ENCODE data around the gene AQP2.

DNA sequence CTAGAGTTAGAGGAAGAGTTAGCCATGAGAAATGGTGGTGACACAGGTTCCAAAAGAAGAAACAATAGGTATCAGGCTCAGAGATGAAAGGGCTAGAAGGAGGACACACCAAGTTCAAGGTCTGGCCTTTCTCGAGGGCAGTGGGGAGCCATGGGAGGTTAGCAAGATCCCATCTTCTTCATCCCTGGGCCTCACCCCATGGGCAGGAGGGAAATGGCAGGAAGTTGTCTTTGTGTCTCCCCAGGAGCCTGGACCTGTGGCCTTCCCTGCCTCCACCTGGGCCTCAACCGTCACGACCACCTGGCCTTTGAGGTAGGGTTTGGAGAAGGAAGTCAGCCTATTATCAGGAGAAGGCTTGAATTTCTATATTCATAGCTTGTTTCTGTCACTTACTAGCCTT lies 5.8 kb upstream of the AQP2 start:
- TF ChIP-seq, protein P1, sequence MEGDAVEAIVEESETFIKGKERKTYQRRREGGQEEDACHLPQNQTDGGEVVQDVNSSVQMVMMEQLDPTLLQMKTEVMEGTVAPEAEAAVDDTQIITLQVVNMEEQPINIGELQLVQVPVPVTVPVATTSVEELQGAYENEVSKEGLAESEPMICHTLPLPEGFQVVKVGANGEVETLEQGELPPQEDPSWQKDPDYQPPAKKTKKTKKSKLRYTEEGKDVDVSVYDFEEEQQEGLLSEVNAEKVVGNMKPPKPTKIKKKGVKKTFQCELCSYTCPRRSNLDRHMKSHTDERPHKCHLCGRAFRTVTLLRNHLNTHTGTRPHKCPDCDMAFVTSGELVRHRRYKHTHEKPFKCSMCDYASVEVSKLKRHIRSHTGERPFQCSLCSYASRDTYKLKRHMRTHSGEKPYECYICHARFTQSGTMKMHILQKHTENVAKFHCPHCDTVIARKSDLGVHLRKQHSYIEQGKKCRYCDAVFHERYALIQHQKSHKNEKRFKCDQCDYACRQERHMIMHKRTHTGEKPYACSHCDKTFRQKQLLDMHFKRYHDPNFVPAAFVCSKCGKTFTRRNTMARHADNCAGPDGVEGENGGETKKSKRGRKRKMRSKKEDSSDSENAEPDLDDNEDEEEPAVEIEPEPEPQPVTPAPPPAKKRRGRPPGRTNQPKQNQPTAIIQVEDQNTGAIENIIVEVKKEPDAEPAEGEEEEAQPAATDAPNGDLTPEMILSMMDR (IDR thresholded peaks at IDR 0.05) = no peak
- no peak for TF ChIP-seq ZFX (IDR thresholded peaks at IDR 0.05; ENCODE audit: borderline replicate concordance)
